NCI-H146 (cell line): ENCODE results near the gene PRG2.
A peak's percentile ranks its signal among the peaks of the same experiment; 100 is the strongest.
"Not testable (repeated sequence)": the region's sequence is repeated elsewhere in the genome, so short reads cannot be mapped to it uniquely, and the experiment has no call there.

ENCODE experiments used
- DNase-seq: peaks from one replicate; lab custom pipeline; 2025; lab: John Stamatoyannopoulos, UW

The PRG2 gene

GRCh38 chr11:57345555-57346211 is 44.8 kb downstream of the PRG2 start:
- peak; percentile 80 for DNase-seq

GRCh38 chr11:57344826-57345225 is 45.6 kb downstream of the PRG2 start:
- DNase-seq: no peak

- DNase-seq: no peak
These were observed 46.6 kb downstream of the PRG2 start for GRCh38 chr11:57343825-57344224.

GRCh38 chr11:57342702-57343101 is 47.7 kb downstream of the PRG2 start:
- DNase-seq: no peak

GRCh38 chr11:57341250-57341808 is 49.1 kb downstream of the PRG2 start:
- DNase-seq: no peak

GRCh38 chr11:57340039-57340615 is 50.3 kb downstream of the PRG2 start:
- no peak for DNase-seq

- no peak for DNase-seq
These were observed 51.1 kb downstream of the PRG2 start for GRCh38 chr11:57339328-57339727.

GRCh38 chr11:57338142-57338541 is 52.3 kb downstream of the PRG2 start, which contains the start of gene P2RX3:
Gene P2RX3, plus strand, starts transcription at chr11:57338352. Its CDS starts 199 bp downstream, at chr11:57338551.
- no peak for DNase-seq

- DNase-seq: not testable (repeated sequence)
These were observed 53.6 kb downstream of the PRG2 start for GRCh38 chr11:57336856-57337255.
